ENCODE data around the gene CLCC1.

GRCh38 chr1:108925920-108926319 lies 37.4 kb downstream of the CLCC1 start:
- TF ChIP-seq CTCF (conservative IDR thresholded peaks at IDR 0.05; ENCODE audit: low read depth, low read length) (no peak), EZH2 (IDR thresholded peaks at IDR 0.05; ENCODE audit: borderline replicate concordance, low read depth, low read length, poor library complexity, severe bottlenecking) (no peak)

All from A673 (cell line).